Nephron (organoid): ENCODE data around the gene AP1G2.

ENCODE experiments used
- H3K27ac Mint-ChIP-seq, 3 experiments: 2 replicates each; pipeline ENCODE4 v1.8.0; 2020; ENCODE audit warnings: mixed read lengths in 3 of 3, mild to moderate bottlenecking in 2 of 3, moderate library complexity in 1 of 3
- H3K27me3 Mint-ChIP-seq: 2 replicates; pipeline ENCODE4 v1.8.0; 2021; ENCODE audit warnings: low read depth, mild to moderate bottlenecking, moderate library complexity, mixed read lengths
- H3K36me3 Mint-ChIP-seq: 2 replicates; pipeline ENCODE4 v1.8.0; 2020; ENCODE audit warnings: low read depth, mixed read lengths
- H3K4me1 Mint-ChIP-seq: 2 replicates; pipeline ENCODE4 v1.8.0; 2020; ENCODE audit warnings: mixed read lengths
- H3K4me3 Mint-ChIP-seq, 3 experiments: 2 replicates each; pipeline ENCODE4 v1.8.0; 2020; ENCODE audit warnings: mild to moderate bottlenecking in 3 of 3, mixed read lengths in 3 of 3, moderate library complexity in 2 of 3
- H3K9me3 Mint-ChIP-seq: 2 replicates; pipeline ENCODE4 v1.8.0; 2020; ENCODE audit warnings: mixed read lengths
- CTCF ChIP-seq, 3 experiments: fragments of 200-600 bp; sonication (generic); IDR thresholded peaks; one replicate each; pipeline ENCODE4 v1.5.0; 2021; ENCODE audit warnings: antibody characterized with exemption in 3 of 3; ENCODE audit not compliant: unreplicated experiment in 3 of 3

AP1G2 gene

GRCh38 chr14:23536494-23536893 is 31.1 kb downstream of the AP1G2 start:
- Mint-ChIP-seq H3K27ac (no peak overlapping the region), H3K9me3 (no peaks in the 10 kb centered on the region), H3K4me1 (peaks cover 28% of the 10 kb centered on the region), H3K36me3 (peaks cover 3% of the 10 kb centered on the region), H3K27me3 (no peaks in the 10 kb centered on the region), H3K4me3 (no peak overlapping the region)
- no peak for TF ChIP-seq CTCF (IDR thresholded peaks at IDR 0.05; ENCODE audit: unreplicated experiment in 3 of 3)

DNA sequence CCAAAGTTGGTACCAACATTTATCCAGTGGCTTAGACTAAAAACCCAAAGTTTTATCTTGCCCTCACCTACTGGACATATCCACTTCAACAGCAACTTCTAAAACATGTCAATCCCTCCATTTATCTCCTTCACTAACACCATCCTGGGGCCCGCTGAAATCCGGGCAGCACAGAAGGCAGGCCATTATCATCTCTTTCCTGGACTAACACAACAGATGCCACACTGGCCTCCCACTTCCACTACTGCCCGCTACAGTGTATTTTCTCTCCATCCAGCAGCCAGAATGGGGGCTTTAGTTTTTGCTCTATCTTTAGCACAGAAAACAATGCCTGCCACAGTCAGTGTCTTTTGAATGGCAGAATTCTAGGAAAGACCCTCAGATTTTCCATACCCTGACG is 31.6 kb downstream of the AP1G2 start:
- Mint-ChIP-seq H3K4me3 (no peak overlapping the region), H3K4me1 (peaks cover 32% of the 10 kb centered on the region), H3K9me3 (no peaks in the 10 kb centered on the region), H3K36me3 (peaks cover 3% of the 10 kb centered on the region), H3K27me3 (no peaks in the 10 kb centered on the region), H3K27ac (no peak overlapping the region)
- no peak for TF ChIP-seq CTCF (IDR thresholded peaks at IDR 0.05; ENCODE audit: unreplicated experiment in 3 of 3)

- Mint-ChIP-seq H3K27ac (no peak overlapping the region), H3K36me3 (peaks cover 3% of the 10 kb centered on the region), H3K4me3 (no peak overlapping the region), H3K9me3 (no peaks in the 10 kb centered on the region), H3K4me1 (peaks cover 37% of the 10 kb centered on the region), H3K27me3 (no peaks in the 10 kb centered on the region)
- TF ChIP-seq CTCF (IDR thresholded peaks at IDR 0.05; ENCODE audit: unreplicated experiment in 3 of 3) = no peak
Measured at GRCh38 chr14:23533652-23534435, 33.7 kb downstream of the AP1G2 start.

DNA sequence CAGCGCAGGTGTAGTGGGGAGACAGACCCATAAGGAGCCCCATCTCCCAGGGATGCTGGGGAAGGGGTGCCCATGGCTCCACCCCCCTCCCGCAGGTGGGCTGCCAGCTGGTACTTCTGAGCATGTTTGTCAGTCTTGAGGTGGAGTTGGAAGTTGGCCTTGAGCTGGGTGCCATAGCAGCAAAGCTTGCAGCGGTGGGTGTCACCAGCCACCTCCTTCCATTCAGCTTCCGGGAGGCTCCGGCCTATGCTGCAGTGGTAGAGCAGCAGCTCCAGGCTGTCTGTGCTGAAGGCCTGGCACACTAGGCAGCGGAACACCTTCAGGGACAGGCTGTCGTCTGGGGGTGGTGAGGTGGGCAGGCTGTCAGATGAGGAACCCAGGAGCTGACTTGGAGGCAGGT is 34.9 kb downstream of the AP1G2 start:
- H3K27me3 Mint-ChIP-seq = no peaks in the 10 kb centered on the region
- H3K4me3 Mint-ChIP-seq = no peak overlapping the region
- no peaks in the 10 kb centered on the region for H3K9me3 Mint-ChIP-seq
- no peak for TF ChIP-seq CTCF (IDR thresholded peaks at IDR 0.05; ENCODE audit: unreplicated experiment in 3 of 3)
- peaks cover 29% of the 10 kb centered on the region for H3K4me1 Mint-ChIP-seq
- H3K36me3 Mint-ChIP-seq = peaks cover 10% of the 10 kb centered on the region
- H3K27ac Mint-ChIP-seq = no peak overlapping the region

- Mint-ChIP-seq H3K27ac (peak overlapping the region; percentile 84 to 98 (median 94)), H3K27me3 (no peaks in the 10 kb centered on the region), H3K9me3 (no peaks in the 10 kb centered on the region), H3K36me3 (peaks cover 12% of the 10 kb centered on the region), H3K4me1 (peaks cover 28% of the 10 kb centered on the region), H3K4me3 (no peak overlapping the region)
- no peak for TF ChIP-seq CTCF (IDR thresholded peaks at IDR 0.05; ENCODE audit: unreplicated experiment in 3 of 3)
Measured at GRCh38 chr14:23531391-23531790, 36.2 kb downstream of the AP1G2 start.
